Stimulated activated CD4-positive, alpha-beta T cell treated with anti-CD3 and anti-CD28 coated beads, Interleukin-2, amount 100 ng/mL, for 4 hours (primary cell): ENCODE data around the gene PHF5A.

Experiments used
- DNase-seq: peaks from one replicate; pipeline ENCODE4 v3.0.0-alpha.2; 2020; ENCODE audit warnings: low read depth

Gene PHF5A

GRCh38 chr22:41411021-41411851 lies 57.3 kb downstream of the PHF5A start:
- no peak for DNase-seq

- DNase-seq, result no peak
Measured at GRCh38 chr22:41410311-41410751, 58.2 kb downstream of the PHF5A start.
